GM12892 (cell line): ENCODE results near the gene KIF17.

Experiments
- POLR2A ChIP-seq: IDR thresholded peaks from 2 replicates; pipeline ENCODE4 v1.6.1; 2011; ENCODE audit warnings: low read depth, low read length, control low read depth
- POLR2AphosphoS5 ChIP-seq: IDR thresholded peaks from 2 replicates; pipeline ENCODE4 v1.6.1; 2011; ENCODE audit warnings: low read depth, low read length, control low read depth

DNA sequence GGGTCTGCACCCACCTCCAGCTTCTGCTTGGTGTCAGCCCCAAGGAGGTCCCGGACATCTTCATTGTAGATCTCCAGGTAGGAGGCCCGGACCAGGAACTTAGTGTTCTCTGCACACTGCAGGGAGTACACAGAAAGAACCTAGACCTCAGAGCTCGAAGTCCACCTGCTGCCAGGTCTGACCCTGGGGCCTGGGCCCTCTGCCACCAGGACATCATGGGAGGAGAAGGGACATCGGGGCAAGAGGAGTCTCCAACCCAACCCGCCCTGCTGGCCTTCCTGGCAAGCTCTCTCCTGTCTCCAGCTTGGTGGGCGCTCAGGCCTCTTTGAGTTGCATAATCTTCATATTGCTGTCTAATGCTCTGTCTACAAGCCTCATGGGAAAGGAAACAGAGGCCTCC lies 4.4 kb downstream of the KIF17 start:
- TF ChIP-seq POLR2AphosphoS5 (no peak), POLR2A (no peak)
